Ureter (tissue), 1 donor: ENCODE results near the gene MARK2. TPM values are rescaled to one million over a fixed set of nuclear protein-coding genes. Genes with fewer than 3 reads are reported as not detected.
"Not testable (repeated sequence)": the region's sequence is repeated elsewhere in the genome, so short reads cannot be mapped to it uniquely, and the experiment has no call there.

Source experiments
- DNase-seq: peaks from one replicate; pipeline ENCODE4 v3.0.0-alpha.2; 2020; ENCODE audit warnings: low spot score
- total RNA-seq: library from RNA; stranded (reverse); gene quantifications from one replicate; pipeline ENCODE4 v1.2.4, GENCODE V29; 2023
- donor health status: DM: yes; HTN: yes; CAD: no.

MARK2 gene
- 61.5 TPM for total RNA-seq

DNA sequence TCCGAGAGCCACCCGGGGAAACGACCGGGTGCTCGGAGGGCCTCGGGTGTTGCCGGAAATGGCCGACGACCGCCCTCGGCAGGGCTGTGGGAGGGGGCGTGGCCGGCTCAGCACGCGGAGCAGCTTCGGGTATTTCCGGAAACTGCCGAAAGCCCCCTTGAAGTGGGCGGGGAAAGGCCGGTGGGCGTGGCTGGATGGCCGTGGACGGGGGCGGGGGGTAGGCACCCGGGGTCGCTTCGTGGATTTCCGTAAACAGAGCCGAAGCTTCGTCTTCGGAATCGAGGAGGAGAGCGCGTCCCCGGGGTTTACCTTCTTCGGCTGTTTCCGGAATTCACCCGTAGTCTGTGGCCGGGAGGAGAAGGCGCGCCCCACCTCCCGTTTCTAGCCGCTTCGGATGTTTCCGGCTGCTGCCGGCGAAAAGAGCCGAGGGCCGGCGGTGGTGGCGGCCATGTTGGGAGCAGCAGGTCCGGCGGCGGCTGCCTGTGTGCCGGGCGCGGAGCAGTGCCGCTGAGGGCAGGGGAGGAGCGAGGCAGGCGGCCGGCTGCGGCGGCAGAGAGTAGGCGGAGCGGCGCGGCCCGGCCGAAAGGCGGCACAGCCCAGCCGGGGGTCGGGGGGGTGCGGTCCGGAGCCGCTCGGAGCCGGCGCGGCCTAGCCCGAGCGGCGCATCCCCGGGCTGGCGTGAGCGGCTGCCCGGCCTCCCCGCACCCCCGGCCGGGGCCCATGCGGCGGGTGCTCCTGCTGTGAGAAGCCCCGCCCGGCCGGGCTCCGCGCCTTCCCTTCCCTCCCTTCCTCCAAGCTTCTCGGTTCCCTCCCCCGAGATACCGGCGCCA is at the start of gene MARK2:
Gene MARK2, plus strand, starts transcription at position 433 of the 830 bp plus-strand sequence. Its CDS starts 397 bp downstream, at position 830.
- peak; percentile 99 for DNase-seq

DNA sequence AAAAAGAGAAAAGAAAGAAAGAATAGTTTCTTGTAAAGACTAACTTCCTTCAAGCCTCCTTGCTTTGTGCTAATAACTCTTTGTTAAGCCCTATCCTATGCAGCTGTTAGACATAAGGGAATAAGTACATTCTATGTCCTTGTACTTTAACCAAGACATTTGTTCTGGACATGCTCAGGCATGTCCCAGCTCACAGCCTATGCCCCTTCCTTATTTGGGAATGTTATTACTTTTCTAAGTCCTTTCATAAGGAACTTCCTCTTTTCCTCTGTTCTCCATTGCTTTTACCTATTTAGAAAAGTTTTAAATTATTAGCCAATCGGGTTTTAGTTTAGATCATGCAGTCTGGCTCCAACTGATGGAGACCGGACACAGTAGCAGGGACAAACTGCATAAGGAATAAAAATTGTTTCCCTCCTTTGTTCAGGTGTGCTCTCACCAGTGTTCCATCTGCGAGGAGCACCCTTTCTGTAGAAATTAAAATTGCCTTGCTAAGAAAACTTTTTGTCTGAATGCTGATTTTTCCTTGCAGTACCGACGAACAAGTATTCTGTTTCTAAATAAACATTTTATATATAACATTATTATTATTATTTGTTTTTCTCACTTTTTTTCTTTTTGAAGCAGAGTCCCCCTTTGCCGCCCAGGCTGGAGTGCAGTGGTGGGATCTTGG is 47.3 kb upstream of the MARK2 start:
- DNase-seq, result no peak

DNA sequence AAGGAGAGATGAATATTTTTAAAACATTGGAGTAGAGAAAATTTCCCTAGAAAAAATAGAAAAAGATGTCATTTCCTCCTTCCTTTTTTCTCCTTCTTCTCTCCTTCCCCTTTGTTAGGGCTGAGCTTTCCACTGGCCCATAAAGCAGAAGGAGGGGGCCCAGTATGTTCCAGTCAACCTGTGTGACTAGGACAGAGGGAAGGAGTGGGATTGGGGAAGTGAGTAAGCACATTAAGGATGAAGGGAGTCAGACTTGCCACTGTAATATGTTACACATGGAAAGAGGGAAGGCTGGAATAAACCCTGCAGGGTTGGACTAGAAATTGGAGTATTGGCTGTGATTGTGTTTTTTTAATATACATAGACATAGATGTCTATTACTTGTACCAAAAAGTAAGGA is 45.7 kb upstream of the MARK2 start:
- DNase-seq, result no peak

DNA sequence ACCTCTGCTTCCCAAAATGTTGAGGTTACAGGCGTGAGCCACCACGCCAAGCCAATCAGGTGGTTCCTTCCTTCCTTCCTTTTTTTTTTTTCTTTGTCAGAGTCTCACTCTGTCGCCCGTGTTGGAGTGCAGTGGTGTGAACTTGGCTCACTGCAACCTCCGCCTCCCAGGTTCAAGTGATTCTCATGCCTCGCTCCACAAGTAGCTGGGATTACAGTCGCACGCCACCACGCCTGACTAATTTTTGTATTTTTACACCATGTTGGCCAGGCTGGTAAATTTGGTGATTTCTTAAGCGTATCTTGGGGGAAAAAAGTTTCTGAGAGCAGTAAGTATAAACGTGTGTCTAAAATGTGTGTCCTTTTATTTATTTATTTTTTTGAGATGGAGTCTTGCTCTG is 43.8 kb upstream of the MARK2 start:
- DNase-seq, result no peak

DNA sequence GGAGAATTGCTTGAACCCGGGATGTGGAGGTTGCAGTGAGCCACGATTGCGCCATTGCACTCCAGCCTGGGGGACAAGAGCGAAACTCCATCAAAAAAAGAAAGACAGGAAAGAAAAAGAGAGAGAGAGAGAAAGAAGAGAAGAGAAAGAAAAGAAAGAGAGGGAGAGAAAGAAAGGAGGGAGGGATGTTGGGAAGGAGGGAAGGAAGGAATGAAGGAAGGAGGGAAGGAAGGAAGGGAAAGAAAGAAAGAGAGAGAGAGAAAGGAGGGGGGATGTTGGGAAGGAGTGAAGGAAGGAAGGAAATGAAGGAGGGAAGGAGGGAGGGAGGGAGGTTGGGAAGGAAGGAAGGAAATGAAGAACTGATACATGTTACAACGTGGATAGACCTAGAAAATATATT is 38.0 kb upstream of the MARK2 start:
- no peak for DNase-seq

DNA sequence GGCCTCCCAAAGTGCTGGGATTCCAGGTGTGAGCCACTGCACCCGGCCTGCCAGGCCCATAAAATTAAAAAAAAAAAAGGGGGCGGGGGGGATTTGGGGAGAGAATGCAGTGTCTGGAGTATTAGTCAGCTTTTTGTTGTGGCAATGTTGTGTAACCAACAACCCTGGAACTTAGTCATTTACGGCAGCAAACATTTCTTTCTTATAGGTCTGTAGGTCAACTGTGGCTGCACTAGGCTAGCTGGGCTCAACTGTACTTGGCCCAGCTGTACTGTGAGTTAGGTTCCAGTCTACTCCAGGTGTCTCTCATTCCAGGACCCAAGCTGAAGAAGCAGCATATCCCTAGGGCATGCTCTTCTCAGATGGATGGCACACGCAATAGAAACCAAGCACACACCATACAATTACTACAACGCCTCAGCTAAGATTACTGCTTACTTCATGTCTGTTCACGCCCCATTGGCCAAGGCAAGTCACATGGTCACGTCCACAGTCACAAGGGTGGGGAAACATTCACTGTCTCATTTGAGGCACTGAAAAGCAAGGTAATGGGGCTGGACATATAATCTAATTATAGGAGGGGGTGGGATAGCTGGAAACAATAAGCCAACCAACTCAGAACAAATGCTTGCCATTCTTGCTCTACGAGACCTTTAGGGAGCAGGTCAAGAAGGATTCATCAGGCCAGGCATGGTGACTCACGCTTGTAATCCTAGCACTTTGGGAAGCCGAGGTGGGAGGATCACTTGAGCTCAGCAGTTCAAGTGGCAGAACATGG is 36.1 kb upstream of the MARK2 start:
- DNase-seq, result no peak

DNA sequence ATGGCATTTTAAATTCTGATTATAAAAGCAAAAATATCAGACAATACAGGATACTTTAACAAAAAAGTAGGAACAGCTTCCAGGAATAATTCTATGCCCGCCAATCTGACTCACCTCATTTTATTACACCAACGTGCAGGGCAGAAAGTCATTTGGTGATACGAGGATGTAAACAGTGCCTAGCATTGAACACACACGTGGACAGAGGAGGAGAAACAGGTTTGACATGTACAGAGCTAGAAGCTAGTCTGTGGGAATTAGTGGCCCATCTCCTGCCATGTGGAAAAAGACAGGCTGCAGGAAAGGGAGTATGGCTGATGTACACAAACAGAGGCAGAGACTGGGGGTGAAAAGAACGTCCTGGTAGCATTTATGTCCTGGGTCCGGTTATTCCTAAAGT is 34.7 kb upstream of the MARK2 start:
- DNase-seq, result peak; percentile 56

DNA sequence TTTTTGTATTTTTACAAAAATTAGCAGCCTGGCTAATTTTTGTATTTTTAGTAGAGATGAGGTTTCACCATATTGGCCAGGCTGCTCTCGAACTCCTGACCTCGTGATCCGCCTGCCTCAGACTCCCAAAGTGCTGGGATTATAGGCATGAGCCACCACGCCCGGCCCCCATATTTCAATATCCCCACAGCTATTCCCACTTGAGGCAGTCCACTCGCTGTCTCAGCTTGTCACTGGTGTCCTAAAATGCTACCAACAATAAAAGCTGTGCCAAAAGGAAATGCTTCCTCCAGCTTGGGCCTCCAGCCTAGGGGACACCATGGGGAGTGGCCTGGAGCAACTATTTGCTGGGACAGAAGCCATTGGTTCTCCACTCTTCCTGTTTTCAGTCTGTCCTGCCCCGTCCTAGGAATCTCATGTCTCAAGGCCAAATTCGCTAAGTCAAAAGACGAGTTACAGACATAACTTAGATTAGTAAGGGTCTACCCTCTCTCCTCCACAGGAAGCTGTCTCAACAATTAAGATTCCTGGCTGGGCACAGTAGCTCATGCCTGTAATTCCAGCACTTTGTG is 33.0 kb upstream of the MARK2 start:
- DNase-seq, result no peak

DNA sequence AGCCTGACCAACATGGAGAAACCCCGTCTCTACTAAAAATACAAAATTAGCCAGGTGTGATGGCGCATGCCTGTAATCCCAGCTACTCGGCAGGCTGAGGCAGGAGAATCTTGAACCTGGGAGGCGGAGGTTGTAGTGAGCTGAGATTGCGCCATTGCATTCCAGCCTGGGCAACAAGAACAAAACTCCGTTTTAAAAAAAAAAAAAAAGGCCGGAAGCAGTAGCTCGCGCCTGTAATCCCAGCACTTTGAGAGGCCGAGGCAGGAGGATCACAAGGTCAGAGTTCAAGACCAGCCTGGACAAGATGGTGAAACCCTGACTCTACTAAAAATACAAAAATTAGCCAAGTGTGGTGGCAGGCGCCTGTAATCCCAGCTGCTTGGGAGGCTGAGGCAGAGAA is 28.5 kb upstream of the MARK2 start:
- DNase-seq, result not testable (repeated sequence)

DNA sequence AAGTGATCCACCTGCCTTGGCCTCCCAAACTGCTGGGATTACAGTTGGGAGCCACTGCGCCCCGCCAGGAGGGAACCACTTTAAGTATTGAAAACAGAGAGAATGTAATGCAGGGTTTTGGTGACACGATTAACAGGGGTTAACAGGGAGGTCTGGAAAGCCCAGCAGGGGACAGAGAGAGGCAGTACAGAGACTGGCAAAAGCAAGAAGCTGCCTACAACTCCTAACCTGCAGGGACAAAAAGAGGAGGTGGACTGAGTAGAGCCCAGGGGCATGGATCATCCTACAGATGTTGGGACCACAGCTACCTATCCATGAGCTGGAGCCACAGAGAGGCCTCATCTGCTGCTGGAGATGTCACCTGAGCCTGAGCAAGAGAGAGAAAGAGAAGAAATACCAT is 27.4 kb upstream of the MARK2 start:
- no peak for DNase-seq

DNA sequence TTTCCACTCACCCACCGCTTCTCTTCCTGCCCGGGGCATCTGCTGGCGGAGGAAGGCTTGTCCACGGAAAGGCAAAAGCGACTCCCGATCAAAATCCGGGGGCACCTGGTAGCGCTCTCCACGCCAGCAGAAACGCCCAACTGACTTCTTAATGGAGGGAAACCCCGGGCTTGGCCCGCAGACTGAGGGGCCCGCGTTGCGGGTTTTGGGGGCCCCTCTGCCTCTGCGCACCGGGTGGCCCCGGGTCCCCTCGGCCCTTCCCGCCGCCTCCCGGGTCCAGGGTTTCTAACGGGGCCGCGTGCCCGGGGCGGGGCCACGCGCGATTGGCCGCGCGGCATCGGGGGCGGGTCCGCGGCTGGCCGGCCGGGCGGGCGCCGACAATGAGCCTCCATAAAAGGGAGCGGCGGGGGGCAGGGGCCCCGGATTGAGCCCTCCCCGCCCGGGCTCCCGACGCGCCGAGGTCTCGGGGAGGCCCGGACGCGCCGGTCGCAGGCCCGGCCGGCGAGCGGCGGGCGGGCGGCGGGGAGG is 25.8 kb upstream of the MARK2 start, which contains the start of gene SPINDOC:
Gene SPINDOC, plus strand, starts transcription at position 422 of the 528 bp plus-strand sequence. CDS start 231 bp downstream, outside the sequence.
- peak; percentile 78 for DNase-seq

DNA sequence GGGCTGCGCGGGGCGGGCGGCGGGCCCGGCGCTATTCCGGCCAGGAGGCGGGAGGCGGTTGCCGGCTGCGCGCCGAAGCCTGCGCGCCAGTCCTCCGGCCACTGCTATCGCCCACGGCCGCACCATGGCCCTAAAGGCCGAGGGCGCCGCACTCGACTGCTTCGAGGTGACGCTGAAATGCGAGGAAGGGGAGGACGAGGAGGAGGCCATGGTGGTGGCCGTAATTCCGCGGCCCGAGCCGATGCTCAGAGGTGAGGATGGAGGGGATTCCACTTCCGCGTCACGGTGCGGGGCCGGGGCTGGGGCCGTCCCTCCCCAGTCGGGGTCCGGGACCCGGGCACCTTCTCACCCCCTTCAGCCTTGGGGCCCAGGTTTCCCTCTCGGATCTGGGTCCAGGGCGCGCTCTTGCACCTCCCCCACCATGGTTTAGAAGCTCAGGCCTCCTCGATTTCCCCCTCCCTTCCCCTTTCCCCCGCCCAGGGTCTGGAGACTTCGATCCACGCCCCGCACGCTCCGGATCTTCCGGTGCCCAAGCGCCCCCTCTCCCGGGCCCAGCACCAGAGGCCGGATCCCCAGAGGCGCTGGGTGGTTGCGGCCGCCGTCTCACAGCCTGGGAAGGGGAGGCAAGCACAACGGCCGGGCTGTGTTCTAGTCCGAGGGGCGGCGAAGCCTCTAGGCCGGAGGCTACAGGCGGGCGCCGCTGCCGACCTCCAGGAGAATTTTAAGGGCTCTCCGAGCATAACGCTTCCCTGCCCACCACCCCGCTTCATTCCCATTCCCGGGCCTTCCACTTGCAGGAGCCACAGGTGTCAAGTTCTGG is 25.1 kb upstream of the MARK2 start:
- DNase-seq, result peak; percentile 65

DNA sequence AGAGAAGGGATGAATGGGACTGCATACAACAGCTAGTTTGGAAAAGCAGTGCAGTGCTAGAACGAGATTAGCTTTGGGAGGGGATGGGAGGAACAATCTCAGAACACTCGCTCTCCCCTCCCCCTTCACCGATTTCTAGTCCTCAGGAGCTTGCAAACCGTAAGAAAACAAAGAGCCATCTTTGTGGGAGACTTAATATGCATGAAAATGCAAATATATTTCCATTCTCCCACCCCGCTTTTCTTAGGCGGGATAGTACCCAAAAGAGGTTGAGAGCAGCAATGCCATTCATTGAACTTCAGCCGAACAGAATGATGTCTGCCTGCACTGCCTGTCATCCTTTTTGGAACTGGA is 24.6 kb upstream of the MARK2 start:
- DNase-seq, result no peak

DNA sequence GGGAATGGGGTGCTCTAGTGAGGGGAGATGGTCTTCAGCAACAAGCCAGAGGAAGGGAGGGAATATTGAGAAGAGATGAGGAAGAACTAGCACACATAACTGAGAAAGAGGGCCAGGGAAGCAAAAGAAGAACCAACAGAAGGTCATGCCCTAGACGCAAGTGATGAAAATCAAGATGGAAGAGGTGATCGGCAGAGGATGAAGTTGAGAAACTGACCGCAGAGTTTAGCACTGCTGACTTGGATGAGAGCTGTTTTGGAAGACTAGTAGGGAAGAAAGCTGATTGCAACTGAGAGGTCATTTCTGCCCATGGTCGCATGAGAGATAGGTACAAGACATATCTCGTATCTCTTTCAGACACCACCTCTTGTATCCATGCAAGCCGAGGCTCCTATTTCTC is 22.7 kb upstream of the MARK2 start:
- no peak for DNase-seq

DNA sequence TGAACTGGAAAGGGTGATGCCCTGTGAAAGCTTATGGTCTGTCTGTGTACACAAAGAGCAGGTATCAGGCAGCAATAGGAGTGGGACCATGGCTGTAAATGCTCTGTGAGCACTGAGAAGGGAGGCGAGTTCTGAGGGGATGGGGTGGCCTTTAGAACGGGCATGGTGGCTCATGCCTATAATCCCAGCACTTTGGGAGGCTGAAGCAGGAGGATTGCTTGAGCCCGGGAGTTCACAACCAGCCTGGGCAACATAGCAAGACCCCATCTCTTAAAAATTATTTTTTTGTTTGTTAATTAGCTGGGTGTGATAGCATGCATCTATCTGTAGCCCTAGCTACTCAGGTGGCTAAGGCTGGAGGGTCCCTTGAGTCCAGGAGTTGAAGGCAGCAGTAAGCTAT is 22.2 kb upstream of the MARK2 start:
- DNase-seq, result no peak

DNA sequence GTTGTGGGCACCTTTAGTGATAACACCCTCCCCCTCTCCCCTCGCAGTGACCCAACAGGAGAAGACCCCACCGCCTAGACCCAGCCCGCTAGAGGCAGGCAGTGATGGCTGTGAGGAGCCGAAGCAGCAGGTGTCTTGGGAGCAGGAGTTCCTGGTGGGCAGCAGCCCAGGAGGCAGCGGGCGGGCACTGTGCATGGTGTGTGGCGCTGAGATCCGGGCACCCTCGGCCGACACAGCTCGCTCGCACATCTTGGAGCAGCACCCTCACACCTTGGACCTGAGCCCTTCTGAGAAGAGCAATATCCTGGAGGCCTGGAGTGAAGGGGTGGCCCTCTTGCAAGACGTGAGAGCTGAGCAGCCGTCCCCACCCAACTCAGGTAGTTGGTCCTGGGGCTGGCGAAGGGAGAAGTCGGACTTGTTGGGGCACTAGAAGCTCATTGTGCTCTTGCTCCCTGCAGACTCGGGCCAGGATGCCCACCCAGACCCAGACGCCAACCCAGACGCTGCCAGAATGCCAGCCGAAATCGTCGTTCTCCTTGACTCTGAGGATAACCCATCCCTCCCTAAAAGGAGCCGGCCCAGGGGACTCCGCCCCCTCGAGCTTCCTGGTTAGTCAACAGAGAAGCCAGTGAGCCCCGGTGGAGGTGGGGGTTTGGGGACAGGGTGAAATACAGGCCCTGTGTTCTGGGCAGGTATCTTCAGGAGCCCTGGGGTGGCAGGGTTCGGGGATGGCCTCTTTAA is 21.0 kb upstream of the MARK2 start:
- no peak for DNase-seq

DNA sequence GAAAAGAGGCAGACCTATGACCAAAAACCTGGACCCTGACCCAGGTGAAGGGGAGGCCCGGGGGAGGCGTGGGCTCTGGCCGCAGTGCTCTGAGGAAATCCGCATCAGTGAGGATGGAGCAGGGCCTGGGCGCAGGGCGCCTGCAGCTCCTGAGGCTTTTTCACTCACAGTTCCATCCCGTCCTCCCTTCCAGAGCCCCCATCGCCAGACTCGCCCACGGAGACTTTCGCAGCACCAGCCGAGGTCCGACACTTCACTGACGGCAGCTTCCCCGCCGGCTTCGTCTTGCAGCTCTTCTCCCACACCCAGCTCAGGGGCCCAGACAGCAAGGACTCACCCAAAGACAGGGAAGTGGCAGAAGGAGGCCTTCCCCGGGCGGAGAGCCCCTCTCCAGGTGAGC is 20.3 kb upstream of the MARK2 start:
- no peak for DNase-seq

DNA sequence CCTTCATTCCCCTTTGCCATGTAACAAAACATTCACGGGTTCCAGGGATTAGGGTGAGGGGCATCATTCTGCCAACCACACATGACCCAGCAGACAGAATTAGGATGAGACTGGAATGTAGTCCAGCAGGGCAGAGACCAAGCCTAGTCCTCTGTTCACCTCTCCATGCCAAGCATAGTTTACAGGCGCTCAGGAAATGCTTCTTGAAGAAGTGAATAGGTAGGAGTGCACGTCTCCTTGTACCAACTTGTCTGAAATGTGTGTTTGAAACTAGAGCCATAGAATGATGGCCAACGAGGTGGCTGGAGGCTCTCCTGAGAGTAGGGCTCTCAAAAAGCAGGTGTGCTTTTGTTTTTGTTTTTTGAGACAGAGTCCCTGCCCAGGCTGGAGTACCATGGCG is 17.5 kb upstream of the MARK2 start:
- no peak for DNase-seq

DNA sequence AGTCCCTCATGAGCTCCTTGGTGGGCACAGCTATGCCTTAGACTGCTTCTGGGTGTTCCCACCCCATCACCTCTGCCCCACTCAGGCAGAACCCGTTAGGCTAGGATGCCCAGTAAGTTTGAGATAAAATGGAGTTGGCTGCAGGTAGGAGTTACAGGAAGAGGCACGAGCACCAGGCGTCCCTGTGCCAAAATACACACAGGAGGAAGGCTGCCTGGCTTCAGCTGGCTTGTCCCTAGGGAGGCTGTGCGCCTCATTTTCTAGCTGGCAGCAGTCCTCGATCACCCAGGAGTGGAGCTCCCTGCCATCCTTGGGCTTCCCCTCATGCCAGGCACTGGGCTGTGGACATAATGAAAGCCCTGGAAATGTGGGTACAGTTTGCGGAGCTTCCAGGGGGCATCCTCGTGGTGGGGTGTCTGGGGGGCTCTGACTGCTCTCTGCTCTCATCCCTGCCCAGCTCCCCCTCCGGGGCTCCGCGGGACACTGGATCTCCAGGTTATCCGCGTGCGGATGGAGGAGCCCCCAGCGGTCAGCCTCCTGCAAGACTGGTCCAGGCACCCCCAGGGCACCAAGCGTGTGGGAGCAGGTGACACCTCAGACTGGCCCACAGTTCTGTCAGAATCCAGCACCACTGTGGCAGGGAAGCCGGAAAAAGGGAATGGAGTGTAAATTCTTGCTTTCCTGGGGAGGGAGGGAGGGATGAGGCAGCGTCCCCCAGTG is 12.3 kb upstream of the MARK2 start:
- DNase-seq, result no peak
